ENCODE results near the gene HCFC1. TPM values are rescaled to one million over a fixed set of nuclear protein-coding genes. Genes with fewer than 3 reads are reported as not detected.

Gene HCFC1
- total RNA-seq: 35.4 and 50.1 TPM in 2 replicates

DNA sequence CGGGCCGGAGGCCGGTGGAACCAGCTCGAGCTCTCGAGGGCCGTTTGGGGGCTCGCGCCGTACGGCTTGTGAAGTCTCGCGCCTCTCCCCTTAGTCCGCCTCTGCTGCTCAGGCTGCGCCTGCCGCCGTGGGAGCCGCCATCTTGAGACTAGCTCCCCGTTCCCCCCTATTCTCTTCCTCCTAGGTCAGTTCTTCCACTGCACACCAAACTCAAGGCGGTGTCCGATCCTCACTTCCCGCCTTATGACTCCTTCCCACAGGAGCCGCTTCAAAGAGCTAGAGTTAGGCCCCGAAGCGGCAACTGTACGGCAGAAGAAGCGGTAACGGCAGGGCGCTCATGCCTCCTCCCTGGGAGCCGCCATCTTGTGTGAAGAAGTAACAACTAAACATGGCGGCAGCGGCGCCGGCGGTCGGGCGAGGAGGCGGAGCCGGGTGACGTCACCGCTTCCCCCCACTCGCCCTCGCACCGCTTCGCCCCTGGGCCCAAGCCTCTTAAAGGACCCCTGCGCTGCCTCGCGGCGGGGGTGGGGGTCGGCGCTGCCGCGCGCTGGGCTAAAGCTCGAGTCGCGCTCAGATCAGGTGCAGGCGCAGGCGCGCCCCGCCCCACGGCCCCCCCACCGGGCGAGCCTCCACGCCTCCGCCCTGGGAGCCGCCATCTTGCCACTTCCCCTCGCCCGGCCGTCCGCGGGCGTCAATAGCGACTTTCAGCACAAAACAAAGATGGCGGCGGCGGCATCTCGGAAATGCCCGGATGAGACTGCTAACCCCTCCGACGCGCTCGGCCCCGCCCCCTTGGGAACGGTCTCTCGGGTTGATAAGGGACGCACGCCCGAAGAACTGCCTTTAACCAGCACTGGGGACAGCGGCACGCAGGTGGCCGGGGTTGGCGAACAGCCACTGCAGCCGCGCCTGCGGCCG is at the start of gene HCFC1:
Gene HCFC1, minus strand, starts transcription at position 369 of the 918 bp plus-strand sequence. CDS start 978 bp downstream, outside the sequence.

DNA sequence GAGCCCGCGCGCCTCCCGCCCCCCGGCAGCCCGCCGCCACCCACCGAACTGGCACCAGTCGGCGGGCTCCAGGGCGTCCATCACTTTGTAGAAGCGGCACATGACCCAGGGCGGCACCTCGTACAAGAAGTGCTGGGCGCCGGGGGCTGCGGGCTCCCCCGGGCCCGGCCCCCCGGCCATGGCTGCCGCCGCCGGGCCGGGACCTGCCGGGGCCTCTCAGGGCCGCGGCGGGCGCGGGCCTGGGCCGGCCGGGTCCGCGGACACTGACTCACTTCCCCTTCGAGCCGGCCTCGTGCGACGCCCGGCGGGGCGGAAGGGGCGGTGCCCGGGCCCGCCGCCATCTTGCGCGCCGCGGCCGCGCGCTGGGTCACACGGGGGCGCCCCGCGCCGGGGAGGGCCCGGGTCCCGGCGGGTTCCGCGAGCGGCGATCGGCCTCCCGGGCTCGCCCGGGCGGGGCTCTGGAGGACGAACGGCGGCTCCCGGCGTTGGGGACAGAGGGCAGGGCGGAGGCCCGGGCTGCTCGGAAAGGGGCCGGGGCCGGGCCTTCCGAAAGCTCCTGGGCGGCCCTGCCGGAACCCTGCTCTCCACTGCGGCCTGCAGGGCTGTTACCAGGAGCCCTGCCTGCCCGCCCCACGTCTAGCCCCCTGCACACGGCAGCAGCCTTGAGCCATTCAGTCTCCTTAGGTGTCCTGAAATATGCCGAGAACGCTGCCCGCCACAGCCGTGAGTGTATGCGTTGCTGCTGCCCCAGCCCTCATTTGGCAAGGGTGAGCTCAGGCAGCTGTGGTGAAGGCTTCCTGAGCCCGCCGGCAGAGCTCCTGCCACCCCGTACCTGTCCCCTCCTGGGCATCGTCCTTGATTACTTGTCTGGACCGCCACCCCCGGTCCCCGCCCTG is 48.3 kb upstream of the HCFC1 start, which contains the start of gene IRAK1:
Gene IRAK1, minus strand, starts transcription at position 270 of the 896 bp plus-strand sequence. Its CDS starts 90 bp downstream, at position 180.

DNA sequence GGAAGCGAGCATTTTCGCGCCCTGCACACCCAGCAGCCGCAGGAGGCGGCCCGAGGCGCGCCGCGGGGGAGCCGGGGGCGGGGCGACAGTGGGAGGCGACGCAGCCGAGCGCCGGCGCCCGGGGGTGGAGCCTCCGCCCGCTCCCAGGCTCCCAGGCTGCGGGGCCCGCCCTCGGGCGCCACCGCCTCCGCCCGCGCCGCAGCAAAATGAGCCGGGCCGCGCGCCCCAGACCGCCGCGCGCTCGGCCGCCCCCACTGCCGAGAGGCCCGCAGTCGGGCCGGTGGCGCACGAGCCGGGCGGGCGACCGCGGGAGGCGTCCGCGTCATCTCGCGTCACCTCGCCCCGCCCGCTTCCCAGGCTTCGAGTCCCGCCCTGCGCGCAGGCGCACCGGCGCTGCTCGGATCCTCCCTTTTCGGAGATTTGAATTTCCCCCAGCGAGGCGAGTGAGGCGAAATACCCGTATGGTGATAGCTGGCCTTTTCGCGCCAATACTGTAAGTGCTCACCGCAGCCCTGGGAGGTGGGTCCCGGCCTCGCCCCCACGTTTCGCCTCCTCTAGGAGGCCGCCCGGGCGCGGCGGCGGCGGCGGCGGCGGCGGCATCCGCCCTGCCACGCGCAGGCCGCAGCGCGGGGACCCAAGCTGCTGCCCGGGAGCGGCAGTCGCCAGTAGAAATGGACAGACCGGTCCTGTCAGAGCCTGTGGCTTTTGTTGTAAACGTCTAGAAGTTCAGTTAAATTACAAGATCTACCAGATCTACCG is 929 bp upstream of the HCFC1 start, which contains the start of gene TMEM187:
Gene TMEM187, plus strand, starts transcription at position 387 of the 759 bp plus-strand sequence. CDS start 9,309 bp downstream, outside the sequence.

DNA sequence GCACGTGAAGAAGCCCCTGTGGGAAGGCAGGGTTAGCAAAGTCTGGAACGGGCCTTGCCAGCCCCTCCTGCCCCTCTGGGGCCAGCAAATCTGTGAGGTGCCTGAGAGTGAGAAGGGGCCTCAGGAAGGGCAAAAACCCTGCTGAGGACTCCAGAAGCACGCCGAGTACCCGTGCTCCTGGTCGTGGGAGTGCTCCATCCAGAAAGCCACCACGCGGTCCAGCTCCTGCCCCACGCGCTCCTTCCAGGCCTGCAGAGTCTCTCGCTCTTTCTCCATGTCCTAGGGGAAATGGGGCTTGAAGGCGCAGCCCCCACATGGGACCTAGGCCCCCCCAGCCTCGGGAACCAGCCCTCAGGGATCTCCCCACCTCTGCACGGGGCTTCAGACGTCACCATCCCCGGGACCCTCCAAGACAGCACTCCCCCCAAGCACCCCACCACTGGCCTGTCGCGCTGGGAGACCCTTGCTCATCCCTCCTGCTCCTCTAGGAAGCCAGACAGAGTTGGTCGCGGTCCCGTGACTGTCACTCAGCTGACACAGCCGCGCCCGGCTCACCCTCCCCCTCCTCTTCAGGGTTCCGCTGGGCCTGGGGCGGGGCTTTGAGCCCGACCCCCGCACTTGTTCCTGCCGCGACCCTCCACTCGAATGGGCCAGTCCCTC is 27.3 kb downstream of the HCFC1 start, which contains the start of gene RENBP:
Gene RENBP, minus strand, starts transcription at position 504 of the 660 bp plus-strand sequence. Its CDS starts 33 bp downstream, at position 471.

DNA sequence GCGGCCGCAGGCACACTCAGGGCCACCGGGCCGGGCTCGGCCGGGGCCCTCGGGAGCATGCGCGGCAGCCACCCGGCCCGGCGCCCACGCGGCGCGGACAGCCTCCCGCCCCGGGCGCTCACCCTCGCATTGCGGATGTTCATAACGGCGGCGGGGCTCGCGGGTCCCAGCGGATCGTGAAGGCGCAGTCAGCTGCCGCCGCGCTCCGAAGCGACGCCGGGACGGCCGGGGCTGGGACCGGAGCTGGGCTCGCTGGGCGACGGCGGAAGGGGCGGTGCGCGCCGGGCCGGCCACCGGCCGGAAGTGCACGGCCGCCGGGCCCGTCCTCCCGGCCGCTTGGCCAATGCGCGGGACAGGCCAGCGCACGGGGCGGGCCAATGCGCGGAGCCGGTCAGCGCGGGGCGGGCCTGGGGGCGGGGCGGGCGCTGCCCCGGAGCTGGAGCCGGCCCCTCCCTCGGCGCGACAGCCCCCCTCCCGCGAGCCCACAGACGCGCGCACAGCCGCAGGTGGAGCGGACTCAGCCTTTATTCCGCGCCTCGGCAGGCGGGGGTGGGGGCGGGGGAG is 36.8 kb downstream of the HCFC1 start, which contains the start of gene NAA10:
Gene NAA10, minus strand, starts transcription at position 276 of the 564 bp plus-strand sequence. Its CDS starts 133 bp downstream, at position 143.

DNA sequence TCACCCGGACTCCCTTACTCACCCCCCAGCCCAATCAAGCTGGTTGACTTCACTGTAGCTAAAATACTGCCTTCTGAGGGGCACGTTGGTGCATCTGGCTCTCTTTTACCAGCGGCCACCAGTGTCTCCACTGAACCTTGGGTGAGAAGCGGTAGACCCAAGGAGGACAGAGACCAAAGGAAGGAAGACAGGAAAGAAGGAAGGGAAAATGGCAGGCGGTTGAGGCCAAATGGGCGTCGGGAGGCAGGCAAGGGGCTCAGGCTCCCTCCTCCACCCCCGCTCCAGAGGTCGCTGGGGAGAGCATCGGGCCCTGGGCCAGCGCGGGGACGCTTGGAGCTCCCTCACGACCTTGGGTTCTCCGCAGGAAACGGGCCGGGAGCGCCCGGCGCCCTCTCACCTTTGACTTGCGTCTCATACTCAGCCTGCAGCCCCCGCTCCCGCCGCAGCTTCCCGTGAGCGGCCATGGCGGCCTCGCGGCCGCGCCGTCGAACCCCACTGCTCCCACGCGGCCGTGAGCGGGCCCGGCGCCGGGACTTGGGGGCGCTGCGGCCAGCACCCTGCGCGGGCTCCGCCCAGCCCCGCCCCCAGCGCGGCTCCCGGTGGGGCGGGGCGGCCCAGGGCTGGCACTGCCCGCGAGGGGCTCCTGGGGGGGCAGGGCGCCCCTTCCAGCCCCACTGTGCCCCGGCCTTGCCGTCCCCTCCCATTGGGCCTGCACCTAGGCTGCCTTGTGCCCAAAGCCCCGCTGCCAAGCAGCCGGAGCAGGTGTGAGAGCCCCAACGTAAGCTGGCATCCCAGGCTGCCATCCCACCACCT is 45.7 kb downstream of the HCFC1 start, which contains the start of gene ARHGAP4:
Gene ARHGAP4, minus strand, starts transcription at position 526 of the 813 bp plus-strand sequence. Its CDS starts 62 bp downstream, at position 464.

DNA sequence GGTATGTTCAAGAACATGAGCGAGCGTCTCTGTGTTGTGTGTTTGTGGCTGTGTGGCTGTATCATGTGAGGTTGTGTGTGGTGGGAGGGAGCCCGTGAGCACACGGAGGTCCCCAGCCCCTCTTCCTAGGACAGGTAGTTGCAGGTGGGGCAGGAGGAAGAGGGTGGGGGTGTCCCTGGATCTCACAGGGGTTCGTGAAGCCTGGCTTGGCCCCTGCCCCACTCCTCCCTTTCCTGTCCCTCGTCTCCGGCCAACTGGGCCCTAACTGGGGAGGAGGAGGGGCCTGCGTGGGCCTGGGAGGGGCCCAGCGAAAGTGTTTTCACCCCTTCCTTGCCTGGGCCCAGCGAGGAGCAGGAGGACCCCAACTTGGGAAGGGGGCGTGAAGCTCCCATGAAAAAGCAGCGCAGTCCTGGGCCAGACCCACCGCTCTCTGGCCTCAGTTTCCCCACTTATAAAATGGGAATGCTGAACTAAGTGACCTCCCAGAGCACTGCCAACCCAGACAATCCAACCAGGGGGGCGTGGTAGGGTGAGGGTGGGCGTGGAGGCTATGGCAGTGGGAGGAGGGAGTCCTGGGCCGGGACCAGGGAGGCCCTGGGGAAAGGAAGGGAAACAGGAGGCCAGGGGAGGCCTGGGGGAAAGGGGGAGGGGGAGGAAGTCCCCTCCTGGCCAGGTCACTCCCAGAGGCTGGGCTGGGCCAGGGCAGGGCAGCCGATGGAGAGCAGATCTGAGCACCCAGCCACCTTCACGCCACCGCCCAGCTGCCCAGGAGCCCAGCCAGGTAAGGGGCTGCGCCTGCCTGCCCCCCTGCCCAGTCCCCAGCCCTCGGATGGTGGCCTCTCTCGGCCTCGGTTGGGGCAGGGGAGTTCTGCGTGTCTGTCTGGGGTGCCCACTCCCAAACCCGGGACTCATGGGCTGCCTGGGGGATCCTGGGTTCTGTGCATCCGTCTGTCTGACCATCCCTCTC is 67.3 kb downstream of the HCFC1 start, which contains the start of gene AVPR2:
Gene AVPR2, plus strand, starts transcription at position 683 of the 967 bp plus-strand sequence. CDS start 473 bp downstream, outside the sequence.

Other genes starting within 250 kb of the HCFC1 start
- gene BCAP31, start 247.4 kb downstream of the HCFC1 start, total RNA-seq: 164 and 185 TPM in 2 replicates
- gene ABCD1, start 247.0 kb downstream of the HCFC1 start, total RNA-seq: 3.3 and 4.5 TPM in 2 replicates
- gene PLXNB3, start 207.6 kb downstream of the HCFC1 start, total RNA-seq: 7.3 and 9.0 TPM in 2 replicates
- 0.07 TPM in 1 of 2 replicates, not detected in the other for gene SRPK3, start 190.8 kb downstream of the HCFC1 start, total RNA-seq
- 65.0 and 70.2 TPM in 2 replicates for gene IDH3G, start 177.4 kb downstream of the HCFC1 start, total RNA-seq
- 129 and 259 TPM in 2 replicates for gene SSR4, start 177.2 kb downstream of the HCFC1 start, total RNA-seq
- 0.14 TPM in 1 of 2 replicates, not detected in the other for gene PDZD4, start 141.3 kb downstream of the HCFC1 start, total RNA-seq
- gene L1CAM, start 85.6 kb downstream of the HCFC1 start, total RNA-seq: 1.3 and 1.6 TPM in 2 replicates
- not detected in 2 replicates for gene AVPR2, start 67.1 kb downstream of the HCFC1 start, total RNA-seq
- 1.2 and 7.0 TPM in 2 replicates for gene ARHGAP4, start 45.6 kb downstream of the HCFC1 start, total RNA-seq
- gene NAA10, start 36.8 kb downstream of the HCFC1 start, total RNA-seq: 149 and 176 TPM in 2 replicates
- gene RENBP, start 27.2 kb downstream of the HCFC1 start, total RNA-seq: 0.09 and 0.21 TPM in 2 replicates
- 10.3 and 12.4 TPM in 2 replicates for gene TMEM187, start 936 bp upstream of the HCFC1 start, total RNA-seq
- gene IRAK1, start 48.1 kb upstream of the HCFC1 start, total RNA-seq: 104 and 110 TPM in 2 replicates
- 18.2 and 25.4 TPM in 2 replicates for gene MECP2, start 125.9 kb upstream of the HCFC1 start, total RNA-seq
- not detected in 2 replicates for gene OPN1LW, start 172.4 kb upstream of the HCFC1 start, total RNA-seq
- not detected in 2 replicates for gene OPN1MW, start 210.8 kb upstream of the HCFC1 start, total RNA-seq
- gene OPN1MW2, start 247.9 kb upstream of the HCFC1 start, total RNA-seq: not detected in 2 replicates

Data from airway epithelial cell (primary cell).